ENCODE results near the gene ATP1A2.

GRCh38 chr1:160078512-160079195 lies 36.9 kb upstream of the ATP1A2 start:
- TF ChIP-seq CTCF (IDR thresholded peaks at IDR 0.05), result no peak
- no peak for TF ChIP-seq POLR2A (IDR thresholded peaks at IDR 0.05)
